ENCODE measurements around the gene DCAKD.
"Not testable (repeated sequence)": the region's sequence is repeated elsewhere in the genome, so short reads cannot be mapped to it uniquely, and the experiment has no call there.

Gene DCAKD

DNA sequence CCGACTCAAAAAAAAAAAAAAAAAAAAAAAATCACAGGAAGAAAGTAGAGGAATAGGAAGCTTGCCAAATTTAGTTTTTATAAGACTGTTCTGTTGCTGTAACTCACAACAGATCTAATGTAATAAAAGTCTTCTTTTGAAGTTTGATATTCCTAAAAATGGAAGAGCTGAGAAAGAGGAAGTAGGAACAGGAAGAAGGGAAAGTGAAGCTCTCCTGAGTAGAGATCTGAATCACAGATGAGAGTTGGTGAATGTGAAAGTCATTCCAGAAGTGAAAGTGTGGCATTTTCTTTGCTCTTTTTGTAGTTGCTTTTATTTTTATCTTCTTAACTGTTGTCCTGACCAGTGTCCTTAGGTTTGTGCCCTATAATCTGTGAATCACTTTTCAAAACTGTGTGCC lies 11.8 kb upstream of the DCAKD start:
- no peak for DNase-seq

DNA sequence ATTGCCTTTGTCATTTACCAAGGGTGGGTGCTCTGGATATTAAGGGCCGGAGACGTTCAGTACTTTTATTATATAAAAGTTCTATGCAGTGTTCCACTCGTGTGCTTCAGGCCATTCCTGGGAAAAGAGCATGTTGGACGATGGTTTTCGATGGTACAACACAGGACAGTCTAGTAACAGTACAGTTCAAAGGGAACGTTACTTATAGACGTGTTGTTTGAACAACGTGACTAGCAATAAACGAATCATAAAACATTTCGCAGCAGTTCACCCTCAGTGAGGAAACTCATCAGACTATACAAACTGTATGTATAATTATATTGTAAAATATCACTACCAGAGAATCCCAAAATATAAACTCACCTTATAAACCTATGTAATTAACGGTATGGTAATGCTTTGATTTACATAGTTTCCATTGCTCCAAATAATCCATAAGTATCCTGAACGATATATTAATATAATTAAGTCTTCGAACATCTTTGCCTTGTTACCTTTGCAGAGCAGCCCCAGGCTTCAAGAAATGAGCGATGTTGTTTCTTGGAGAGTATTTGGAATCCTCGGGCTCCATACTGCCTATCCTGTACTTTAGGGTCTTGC lies 10.3 kb upstream of the DCAKD start:
- DNase-seq = no peak

DNA sequence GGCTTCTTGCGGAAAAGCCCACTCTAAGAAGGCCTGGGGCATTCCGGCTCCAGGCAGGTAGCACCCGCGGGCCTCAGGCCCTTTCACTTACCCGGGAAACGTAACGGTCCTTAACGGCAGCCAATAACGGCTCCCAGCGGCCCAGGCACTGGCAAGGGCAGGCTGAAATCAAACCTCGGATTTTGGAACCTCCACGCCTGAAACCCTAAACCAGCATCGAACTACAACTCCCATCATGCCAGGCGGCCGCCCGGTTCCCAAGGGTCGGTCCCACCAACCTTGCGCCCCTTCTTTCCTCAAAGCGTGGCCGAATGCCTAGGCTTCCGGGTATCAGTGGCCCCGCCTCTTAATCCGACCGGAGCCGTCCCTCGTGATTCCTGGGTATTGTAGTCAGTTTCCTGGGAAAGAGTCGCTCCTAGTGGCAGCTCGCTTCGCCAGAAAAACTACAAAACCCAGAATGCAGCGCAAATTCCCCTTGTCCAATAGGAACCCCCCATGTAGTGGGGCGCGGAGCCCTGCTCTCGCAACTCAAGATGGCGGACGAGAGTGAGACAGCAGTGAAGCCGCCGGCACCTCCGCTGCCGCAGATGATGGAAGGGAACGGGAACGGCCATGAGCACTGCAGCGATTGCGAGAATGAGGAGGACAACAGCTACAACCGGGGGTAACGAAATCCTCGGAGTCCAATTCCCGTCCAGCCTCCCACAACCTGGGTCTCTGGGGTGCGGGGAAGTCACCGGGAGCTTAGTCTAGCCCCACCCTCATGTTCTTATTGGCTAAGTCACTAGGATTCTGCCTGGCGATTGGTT lies 9.6 kb upstream of the DCAKD start, which contains the start of gene NMT1:
TSS of gene NMT1 (plus strand) at position 521 of the 809 bp plus-strand sequence. CDS start at position 534, 13 bp downstream.
- peak; percentile 97 for DNase-seq

DNA sequence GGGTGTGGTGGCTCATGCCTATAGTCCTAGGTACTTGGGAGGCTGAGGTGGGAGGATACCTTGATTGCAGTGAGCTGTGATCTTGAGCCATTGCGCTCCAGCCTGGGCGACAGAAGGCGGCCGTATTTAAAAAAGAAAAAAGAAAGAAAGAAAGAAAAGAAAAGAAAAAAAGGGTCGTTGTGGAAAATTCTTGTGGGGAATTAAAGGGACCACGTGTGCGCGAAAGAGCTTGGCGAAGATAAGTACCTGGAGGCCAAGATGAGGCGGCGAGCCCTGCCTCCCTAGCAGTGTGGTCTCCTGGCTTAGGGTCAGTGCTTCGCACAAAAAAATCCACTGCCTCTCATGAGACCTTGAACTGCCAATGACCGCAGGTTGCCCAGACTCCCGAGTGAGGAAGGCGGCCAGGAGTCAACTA lies 9.0 kb upstream of the DCAKD start:
- no peak for DNase-seq

DNA sequence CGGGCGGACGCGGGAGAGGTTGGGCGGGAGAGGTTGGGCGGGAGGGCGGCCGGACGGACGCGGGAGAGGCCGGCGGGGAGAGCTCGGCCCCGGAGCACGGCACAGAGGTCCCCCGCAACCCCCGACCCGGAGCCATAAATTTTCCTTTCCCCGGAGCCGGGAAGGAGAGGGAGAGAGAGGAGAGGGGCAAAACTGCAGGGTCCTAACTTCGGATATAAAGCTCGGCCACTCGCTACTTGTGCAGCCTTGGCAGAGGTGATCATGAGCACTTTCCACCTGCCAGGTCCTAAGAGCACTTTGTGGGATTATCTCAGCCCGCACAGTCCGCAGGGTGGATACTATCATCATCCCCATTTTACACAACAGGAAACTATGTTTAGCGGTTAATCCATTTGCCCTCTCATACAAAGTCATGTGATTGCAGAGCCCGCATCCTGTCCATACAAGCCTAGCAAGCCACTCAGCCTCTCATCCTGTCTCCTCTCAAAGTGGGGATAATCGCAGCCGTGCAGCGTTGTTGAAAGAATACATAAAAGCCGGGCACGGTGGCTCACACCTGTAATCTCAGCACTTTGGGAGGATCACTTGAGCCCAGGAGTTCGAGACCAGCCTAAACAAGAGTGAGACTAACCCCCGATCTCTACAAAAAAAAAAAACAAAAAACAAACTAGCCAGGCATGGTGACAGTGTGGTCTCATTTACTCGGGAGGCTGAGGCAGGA lies 780 bp upstream of the DCAKD start:
- DNase-seq = peak; percentile 77

DNA sequence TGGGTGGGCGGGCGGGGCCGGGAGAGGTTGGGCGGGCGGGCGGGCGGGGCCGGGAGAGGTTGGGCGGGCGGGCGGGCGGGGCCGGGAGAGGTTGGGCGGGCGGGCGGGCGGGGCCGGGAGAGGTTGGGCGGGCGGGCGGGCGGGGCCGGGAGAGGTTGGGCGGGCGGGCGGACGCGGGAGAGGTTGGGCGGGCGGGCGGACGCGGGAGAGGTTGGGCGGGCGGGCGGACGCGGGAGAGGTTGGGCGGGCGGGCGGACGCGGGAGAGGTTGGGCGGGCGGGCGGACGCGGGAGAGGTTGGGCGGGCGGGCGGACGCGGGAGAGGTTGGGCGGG lies 254 bp upstream of the DCAKD start:
- not testable (repeated sequence) for DNase-seq

DNA sequence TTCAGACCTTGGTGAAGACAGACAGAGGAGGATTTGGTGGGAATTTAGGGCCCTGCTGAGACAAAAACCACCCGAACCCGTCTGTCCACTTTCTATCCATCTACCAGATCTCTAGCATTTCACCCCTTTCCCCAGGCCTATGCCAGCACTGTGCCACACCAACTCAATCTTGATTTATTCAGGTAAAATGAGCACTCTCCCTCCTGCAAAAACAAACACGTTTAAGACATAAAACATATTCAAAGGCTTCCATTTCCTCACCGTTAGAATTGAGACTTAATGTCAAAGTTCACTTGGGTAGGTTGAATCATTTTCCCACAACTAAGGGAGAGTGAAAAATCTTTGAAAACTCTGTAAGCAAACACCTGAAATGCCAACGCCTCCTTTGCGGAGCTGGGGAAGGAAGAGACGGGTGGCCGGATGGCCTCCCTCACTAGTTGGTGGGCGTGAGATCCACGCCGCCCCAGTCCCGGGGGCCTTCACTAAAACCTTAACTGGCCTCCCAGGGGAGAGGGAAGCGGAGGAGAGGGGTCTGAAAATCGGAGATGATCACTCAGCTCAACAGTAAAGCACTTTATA lies 862 bp downstream of the DCAKD start:
- DNase-seq = peak; percentile 77

DNA sequence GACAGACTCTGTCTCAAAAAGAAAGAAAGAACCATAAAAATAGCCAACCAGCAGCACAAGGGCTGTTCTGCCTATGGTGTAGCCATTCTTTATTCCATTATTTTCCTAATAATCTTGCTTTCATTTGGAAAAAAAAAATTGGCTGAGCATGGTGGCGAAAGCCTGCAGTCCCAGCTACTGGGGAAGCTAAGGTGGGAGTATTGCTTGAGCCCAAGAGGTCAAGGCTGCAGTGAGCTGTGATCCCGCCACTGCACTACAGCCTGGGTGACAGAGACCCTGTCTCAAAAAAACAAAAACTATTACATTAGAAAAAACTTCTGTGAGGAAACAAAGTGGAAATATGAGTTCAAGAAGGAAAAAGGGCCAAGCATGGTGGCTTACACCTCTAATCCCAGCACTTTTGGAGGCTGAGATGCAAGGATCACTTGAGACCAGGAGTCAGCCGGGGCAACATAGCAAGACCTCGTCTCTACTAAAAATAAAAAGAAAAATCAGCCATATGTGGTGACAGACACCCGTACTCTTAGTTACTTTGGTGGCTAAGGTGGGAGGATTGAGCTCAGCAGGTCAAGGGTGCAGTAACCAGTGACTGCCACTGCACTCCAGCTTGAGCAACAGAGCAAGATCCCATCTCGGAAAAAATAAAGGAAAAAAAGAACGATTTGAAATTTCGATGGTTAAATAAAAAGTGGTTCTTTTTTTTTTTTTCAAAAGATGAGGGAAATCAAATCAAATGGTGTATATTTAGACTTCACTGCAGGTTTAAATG lies 2.5 kb downstream of the DCAKD start:
- DNase-seq = no peak

DNA sequence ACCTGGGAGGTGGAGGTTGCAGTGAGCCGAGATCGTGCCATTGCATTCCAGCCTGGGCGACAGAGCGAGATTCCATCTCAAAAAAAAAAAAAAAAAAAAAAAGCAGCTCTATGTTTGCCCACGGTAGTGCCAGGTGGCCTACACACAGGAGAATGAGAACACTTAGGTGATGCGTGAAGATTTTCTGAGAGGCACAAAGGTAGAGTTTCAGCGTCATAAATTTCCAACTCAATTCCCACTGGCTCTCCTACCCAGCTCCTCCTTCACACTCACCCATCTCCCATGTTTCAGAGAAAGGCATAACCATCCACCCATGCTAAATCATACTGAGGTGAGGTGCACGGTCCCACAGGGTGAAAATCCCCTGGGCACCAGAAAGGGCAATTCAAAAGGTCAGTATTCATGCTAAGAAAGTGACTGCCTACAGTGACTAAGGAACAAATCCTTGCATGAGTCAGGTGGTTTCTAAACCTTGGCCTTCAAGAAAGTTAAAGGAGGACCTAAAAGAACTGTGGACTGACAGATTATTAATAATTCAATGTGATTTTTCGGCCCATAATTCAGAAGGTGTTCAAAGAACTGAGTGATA lies 4.8 kb downstream of the DCAKD start:
- no peak for DNase-seq

DNA sequence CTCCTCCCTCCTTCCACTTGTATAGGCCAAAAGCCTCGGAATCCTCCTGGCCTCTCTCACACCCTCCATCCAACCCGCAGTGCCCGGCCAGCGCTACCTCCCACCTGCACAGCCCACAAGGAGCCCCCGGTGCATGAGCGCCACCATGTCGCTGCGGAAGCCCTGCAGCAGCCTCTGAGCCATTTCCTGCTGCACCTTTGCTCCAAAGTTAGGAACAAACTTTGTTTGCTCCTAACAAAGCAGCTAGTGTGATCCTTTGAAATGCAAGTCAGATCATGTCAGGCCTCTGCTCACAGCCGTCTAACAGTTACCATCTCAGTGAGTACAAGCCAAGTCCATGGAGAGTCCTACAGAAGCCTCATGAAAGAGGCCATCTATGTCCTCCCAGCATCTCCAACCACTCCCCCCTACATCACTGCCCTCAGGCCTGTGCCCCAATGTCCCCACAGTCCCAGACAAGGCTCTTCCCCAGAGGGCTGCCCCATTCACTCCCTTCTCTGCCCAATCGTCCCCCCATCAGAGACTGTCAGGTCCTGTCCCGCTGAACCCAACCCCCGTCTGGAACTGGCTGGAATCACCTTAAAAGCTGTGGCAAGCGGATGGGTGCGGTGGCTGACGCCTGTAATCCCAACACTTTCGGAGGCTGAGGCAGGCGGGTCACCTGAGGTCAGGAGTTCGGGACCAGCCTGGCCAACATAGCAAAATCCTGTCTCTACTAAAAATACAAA lies 7.5 kb downstream of the DCAKD start:
- DNase-seq = no peak

DNA sequence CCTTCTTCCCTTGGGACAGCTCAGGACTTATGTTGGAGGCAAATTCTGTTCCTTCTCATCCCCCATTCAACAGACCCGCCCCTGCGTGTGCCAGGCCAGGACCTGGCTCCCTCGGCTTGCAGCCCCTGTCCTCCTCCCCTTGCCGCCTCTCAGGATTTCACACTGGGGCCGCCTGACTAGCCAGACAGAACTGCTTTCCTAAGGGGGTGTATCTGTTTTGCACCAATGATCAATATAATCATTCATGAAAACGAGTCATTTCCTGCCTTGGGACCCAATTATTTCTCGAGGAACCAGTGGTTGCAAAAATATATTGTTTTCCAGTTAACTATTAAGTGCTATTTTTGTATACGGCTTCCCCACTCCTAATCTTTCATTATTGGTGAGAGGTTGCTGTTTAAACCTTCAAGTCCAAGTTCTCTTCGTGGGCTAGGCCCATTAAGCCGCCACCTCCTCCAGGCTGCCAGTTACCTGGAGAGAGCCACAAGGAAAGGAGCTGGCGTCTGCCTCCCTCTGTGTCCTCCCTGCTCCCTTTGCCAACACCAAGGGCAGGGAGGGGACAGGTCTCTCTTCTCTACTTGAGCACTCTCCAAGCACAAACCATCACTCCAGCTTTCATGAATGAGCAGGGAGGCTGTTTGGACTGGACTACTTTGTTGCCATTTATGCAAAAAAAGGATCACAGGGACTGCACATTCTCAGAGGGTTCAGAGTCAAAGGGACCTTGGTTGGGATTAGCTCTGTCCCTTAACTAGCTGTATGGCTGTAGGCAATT lies 8.9 kb downstream of the DCAKD start:
- DNase-seq = no peak

DNA sequence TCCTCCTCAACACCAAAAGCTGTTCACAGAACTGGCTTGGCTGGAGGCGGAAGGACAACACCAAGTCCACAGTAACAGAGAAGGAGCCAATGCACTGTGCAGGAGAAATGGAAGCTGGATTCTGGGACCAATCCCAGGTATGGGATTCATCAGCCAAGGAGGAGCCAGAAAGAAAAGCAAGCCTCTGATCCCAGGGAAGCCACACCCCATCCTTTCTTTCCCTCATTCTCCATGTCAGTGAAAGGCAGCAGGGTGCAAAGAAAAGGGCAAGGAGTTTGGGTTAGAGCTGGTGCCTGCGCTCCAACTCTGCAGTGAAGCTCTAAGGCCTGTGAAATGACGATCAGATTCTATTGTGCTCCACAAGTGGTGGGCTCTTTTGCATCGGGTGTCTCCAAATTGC lies 11.0 kb downstream of the DCAKD start:
- DNase-seq = no peak

DNA sequence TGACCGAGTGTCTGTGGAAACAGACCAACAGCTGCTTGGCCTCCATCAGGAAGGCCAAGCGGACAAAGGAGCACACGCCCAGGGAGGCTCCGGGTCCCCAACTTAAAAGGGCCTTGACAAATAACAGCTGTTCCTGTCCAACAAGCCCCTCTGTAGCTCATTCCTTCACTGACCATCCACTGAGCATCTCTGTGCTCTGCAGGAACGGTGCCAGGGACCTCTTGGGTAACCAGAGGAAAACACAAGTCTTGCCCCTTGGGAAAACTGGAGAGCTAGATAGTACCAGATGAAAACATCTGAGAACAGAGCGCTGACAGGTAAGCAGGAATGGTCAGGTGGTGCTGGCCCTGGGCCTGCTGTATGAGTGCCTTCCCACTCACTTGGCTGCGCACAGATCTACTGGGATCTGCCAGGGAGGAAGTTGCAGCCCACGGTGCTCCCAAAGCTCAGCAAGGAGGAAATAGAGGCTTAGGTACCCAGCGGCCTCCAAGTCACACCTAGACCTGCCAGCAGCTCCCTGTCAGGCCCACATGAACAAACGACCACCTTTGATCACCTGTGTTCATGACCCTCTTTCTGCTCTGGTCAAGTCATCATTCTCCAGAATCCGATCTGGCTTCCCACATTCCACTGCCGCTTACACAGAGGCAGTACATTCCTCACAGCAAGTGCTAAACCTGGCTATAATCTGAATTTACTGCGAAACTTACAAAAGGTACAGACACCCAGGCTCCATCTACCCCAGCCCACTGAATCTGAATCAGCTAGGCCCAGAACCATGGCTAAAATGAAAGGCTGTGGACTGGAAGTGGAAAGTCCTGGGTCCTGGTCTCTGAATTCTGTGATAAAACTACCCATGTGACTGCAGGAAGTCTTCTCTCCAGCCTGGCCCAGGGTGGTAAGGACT lies 12.5 kb downstream of the DCAKD start:
- no peak for DNase-seq

DNA sequence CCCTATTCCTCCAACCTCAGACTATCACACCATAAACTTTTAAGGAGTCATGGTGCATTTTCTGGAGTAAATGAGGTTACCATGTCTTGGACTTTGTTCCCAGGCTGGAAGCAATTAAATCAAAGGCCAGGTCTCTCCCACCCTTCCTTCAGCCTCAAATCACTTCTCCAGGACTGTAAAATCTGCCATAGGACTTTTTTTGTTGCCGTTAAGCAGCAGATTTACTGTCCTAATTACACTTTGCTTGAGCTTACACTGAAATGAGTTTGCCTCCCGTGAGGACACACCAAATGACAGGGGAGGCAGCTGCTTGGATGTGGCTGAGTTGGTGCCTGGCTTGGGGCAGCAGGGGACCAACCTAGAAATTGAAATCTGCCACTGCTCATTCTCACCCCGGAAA lies 14.7 kb downstream of the DCAKD start:
- no peak for DNase-seq

DNA sequence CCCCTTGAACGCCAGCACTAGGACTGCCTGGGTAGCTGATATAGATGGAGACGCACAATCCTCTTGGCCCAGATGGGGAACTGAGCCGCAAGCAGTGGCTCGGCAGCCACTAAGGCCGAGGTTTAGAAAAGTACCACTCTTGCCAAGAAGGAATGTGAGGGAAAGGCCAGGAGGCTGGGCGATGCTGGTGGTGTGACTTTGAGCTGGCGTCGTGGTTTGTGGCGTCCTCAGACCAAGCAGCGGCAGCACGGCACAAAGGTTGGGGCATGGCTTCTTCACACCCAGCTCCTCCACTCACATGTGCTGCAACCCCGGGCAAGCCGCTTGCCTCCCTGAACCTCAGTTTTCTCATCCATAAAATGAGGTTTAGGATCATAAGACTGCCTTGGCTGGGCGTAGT lies 15.6 kb downstream of the DCAKD start:
- DNase-seq = no peak

DNA sequence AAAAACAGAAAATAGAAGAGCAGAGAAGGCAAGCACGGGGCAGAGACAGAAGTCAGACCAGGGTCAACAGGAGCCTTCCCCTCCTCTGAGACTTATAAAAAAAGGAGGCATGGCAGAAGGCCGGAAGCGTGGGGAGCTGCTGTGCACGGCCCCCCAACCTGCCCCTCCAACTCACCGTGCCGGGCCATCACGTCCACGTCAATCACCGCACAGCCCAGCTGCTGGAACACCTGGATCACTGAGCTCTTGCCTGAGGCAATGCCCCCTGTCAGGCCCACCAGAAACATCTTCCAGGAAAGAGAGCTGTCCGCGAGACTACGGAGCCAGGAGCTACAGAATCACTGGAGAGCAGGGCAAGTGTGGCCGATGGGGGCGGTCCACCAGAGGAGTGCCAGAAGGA lies 16.8 kb downstream of the DCAKD start:
- DNase-seq = no peak

DNA sequence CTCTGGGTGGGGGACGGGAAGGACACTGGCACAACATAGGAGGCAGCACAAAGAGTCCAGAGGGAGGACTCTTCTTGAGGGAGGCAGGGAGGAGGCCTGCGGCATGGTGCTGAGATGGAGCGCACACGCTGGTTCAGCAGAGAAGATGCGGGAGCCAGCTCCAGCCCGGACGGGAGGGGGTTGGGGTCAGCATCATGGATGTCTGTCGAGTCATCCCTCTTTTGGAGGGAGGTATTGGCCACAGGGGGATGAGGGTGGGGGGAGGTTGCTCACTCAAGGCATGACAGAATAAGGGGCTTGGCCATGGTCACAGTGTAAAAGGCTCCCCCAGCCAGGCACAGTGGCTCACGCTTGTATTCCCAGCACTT lies 19.3 kb downstream of the DCAKD start:
- no peak for DNase-seq

DNA sequence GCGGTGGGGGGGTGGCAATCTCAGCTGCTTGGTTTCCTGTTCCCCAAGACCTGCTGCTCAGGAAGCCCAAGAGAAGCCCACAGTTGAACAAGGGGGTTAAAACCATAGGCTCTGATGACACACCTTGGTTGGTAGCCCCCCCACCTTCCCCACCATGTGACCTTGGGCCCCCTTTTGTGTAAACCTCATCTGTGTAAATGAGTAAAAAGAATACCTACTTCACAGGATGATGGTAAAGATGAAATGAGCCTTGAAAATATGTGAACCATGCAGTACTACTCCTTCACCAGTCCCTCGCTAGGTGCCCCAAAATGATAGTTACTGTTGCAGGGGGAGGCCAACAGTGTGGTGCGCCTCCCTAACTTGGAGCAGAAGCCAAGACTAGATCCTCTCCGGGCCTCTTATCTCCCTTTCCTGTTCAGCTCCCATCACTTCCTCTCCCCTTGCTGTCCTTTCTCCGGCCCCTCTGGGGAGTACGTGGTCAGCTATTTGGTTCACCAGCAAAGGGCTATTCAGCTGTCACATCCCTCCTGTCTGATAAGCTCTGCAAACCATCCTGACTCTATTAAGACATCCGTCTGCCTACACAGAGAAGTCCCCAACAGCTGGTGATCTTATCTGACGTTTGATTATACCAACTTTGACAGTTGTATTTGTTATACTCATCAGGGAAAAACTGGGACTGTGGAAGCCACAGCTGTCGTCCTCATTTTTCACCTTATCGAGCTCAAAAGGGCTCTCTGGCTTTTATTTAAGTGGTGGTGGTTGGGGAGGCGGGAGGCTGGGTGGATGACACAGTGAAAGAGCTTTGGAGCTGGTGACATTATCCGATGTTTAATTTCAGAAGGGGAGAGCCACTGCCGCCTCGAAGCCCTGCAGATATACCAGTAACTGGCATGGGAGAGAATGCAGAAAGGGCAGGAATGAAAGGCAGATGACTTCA lies 19.9 kb downstream of the DCAKD start:
- no peak for DNase-seq

DNA sequence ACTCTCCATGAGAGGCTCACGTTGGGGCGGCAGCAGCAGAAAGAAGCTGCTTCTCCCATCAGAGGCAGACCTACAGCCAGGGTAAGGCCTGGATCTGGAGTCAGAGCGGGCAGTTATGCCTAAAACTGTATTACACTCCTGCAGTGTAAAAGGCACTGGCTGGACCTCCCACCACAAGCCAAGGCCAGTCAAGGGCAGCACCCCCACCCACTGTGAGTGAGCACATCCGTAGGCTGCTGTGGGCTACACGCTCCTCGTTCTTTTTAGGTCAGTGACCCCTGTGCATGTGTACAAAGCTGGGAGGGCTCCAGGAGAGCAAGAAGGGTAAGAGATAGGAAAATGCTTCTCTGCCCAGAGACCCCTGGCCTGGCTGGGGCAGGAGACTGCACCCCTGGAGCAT lies 20.7 kb downstream of the DCAKD start:
- no peak for DNase-seq

All from activated CD8-positive, alpha-beta memory T cell treated with anti-CD3 and anti-CD28 coated beads for 24 hours (primary cell).